NCI-H2171 treated with DMSO at 0.1 percent for 48 hours (cell line): Measurements from ENCODE around the gene TMEM192.
"Not testable (repeated sequence)": the region's sequence is repeated elsewhere in the genome, so short reads cannot be mapped to it uniquely, and the experiment has no call there.

Source experiments
- DNase-seq: peaks from one replicate; lab custom pipeline; 2025; lab: John Stamatoyannopoulos, UW

Gene TMEM192

GRCh38 chr4:165092187-165092586 lies 20.5 kb downstream of the TMEM192 start:
- not testable (repeated sequence) for DNase-seq

GRCh38 chr4:165088366-165088765 lies 24.3 kb downstream of the TMEM192 start:
- no peak for DNase-seq

GRCh38 chr4:165085946-165086345 lies 26.7 kb downstream of the TMEM192 start:
- DNase-seq = no peak

- not testable (repeated sequence) for DNase-seq
These were observed 27.9 kb downstream of the TMEM192 start for GRCh38 chr4:165084787-165085186.

GRCh38 chr4:165079476-165079875 lies 33.2 kb downstream of the TMEM192 start:
- DNase-seq = no peak

- DNase-seq = no peak
These were observed 35.6 kb downstream of the TMEM192 start for GRCh38 chr4:165077034-165077578.

- DNase-seq = not testable (repeated sequence)
These were observed 39.3 kb downstream of the TMEM192 start for GRCh38 chr4:165073346-165073745.

GRCh38 chr4:165070560-165070959 lies 42.1 kb downstream of the TMEM192 start:
- DNase-seq = no peak

GRCh38 chr4:165060938-165061337 lies 51.7 kb downstream of the TMEM192 start:
- DNase-seq = no peak

GRCh38 chr4:165059386-165059785 lies 53.3 kb downstream of the TMEM192 start:
- no peak for DNase-seq

GRCh38 chr4:165058666-165059065 lies 54.0 kb downstream of the TMEM192 start:
- no peak for DNase-seq

GRCh38 chr4:165055601-165056000 lies 57.1 kb downstream of the TMEM192 start:
- no peak for DNase-seq

GRCh38 chr4:165053645-165054044 lies 59.0 kb downstream of the TMEM192 start, which contains the start of gene TRIM75:
TRIM75 (plus strand) TSS chr4:165053866; CDS start chr4:165059148, 5,282 bp downstream.
- DNase-seq = no peak

- no peak for DNase-seq
These were observed 60.0 kb downstream of the TMEM192 start for GRCh38 chr4:165052627-165053026.

GRCh38 chr4:165048170-165048569 lies 64.5 kb downstream of the TMEM192 start:
- no peak for DNase-seq

- no peak for DNase-seq
These were observed 81.0 kb downstream of the TMEM192 start, which contains the start of gene TRIM60 for GRCh38 chr4:165031436-165032211. TRIM60 (plus strand) TSS chr4:165031999; CDS start chr4:165040073, 8,074 bp downstream.

GRCh38 chr4:165027762-165028402 lies 84.8 kb downstream of the TMEM192 start:
- no peak for DNase-seq

- DNase-seq = not testable (repeated sequence)
These were observed 86.9 kb downstream of the TMEM192 start for GRCh38 chr4:165025782-165026181.
